Activated T-helper 17 cell treated with anti-CD3 and anti-CD28 coated beads, Interleukin-2, amount 50 U/mL, for 72 hours (primary cell): ENCODE data around the gene CFAP74. TPM values are rescaled to one million over a fixed set of nuclear protein-coding genes. Genes with fewer than 3 reads are reported as not detected.

Experiments
- ATAC-seq: fragments of 150-1000 bp; cut with Tn5 transposase; replicated peaks from 2 replicates; pipeline ENCODE4 v1.10.0; 2021; ENCODE audit warnings: mild to moderate bottlenecking, moderate library complexity
- H3K27ac Mint-ChIP-seq: one replicate; pipeline ENCODE4 v1.8.0; 2022; ENCODE audit warnings: mixed read lengths
- H3K27me3 Mint-ChIP-seq: one replicate; pipeline ENCODE4 v1.8.0; 2022; ENCODE audit warnings: mixed read lengths
- H3K36me3 Mint-ChIP-seq: one replicate; pipeline ENCODE4 v1.8.0; 2022; ENCODE audit warnings: low read depth, mild to moderate bottlenecking, mixed read lengths
- H3K4me1 Mint-ChIP-seq: one replicate; pipeline ENCODE4 v1.8.0; 2022; ENCODE audit warnings: mixed read lengths
- H3K4me3 Mint-ChIP-seq: one replicate; pipeline ENCODE4 v1.8.0; 2022; ENCODE audit warnings: mild to moderate bottlenecking, mixed read lengths
- H3K9me3 Mint-ChIP-seq: one replicate; pipeline ENCODE4 v1.8.0; 2022; ENCODE audit warnings: mixed read lengths
- total RNA-seq, 2 donors: library from RNA; stranded (reverse); gene quantifications; one replicate each; pipeline ENCODE4 v1.2.3, GENCODE V29; 2022

CFAP74 gene
- total RNA-seq, 2 donors from 2014 or later = not detected

DNA sequence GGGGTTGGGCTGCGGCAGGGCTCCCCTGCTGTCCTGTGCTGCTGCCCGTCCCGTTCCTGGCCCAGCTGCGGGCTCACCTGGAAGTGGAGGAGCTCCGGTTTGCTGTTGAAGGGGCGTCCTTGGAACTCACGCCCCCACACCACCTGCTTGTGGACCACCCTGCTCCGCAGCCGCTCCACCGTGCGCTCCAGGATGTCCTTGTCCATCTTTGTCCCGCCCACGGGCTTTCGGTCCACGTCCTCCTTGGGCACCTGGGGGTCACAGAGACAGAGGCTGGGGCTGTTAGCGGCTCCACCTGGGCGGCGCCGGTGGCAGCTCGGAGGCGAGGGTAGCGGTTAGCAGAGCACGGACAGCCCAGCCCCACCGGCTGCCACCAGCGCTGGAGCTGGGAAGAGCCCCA, 38.8 kb downstream of the CFAP74 start:
- Mint-ChIP-seq H3K27ac (no peak overlapping the region), H3K27me3 (peaks cover 18% of the 10 kb centered on the region), H3K4me3 (no peak overlapping the region), H3K36me3 (no peaks in the 10 kb centered on the region), H3K9me3 (no peaks in the 10 kb centered on the region), H3K4me1 (no peaks in the 10 kb centered on the region)
- no peak for ATAC-seq

DNA sequence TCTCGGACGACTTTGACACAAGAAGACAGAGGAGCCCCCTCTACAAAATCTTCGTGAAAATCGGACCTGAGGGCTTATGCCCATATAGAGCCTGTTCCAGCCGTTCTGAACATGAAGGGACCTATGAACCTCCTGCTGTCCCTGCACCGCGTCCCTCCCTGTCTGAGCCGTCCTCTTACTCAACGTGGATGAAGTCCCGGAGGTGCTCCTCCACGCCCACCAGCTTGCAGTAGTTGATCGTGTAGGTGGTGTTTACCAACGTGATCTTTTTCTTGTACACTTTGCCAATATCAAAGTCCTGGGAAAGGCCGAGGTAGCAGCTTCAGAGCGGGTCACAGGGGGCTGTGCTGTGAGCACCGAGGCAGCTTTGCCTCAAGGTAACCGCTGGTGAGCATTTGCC, 40.0 kb downstream of the CFAP74 start:
- Mint-ChIP-seq H3K4me1 (no peaks in the 10 kb centered on the region), H3K27me3 (peaks cover 18% of the 10 kb centered on the region), H3K9me3 (no peaks in the 10 kb centered on the region), H3K27ac (no peak overlapping the region), H3K36me3 (no peaks in the 10 kb centered on the region), H3K4me3 (no peak overlapping the region)
- no peak for ATAC-seq

DNA sequence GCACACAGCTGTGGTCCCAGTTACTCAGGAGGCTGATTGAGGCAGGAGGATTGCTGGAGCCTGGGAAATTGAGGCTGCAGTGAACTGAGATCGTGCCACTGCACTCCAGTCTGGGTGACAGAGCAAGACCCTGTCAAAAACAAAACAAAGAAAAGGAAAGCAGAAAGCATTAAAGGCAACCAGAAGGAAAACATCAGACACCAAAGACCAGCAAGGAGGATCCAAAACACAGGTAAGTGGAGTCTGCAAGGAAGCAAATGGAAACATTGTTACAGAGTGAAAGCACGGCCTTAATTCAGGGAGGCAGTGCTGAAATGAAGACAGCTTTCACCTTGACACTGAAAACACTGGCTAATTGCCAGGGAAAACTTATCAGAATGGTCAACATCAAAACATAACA, 40.8 kb downstream of the CFAP74 start:
- Mint-ChIP-seq H3K36me3 (no peaks in the 10 kb centered on the region), H3K9me3 (no peaks in the 10 kb centered on the region), H3K4me1 (no peaks in the 10 kb centered on the region), H3K4me3 (no peak overlapping the region), H3K27me3 (peaks cover 22% of the 10 kb centered on the region), H3K27ac (no peak overlapping the region)
- ATAC-seq = no peak

DNA sequence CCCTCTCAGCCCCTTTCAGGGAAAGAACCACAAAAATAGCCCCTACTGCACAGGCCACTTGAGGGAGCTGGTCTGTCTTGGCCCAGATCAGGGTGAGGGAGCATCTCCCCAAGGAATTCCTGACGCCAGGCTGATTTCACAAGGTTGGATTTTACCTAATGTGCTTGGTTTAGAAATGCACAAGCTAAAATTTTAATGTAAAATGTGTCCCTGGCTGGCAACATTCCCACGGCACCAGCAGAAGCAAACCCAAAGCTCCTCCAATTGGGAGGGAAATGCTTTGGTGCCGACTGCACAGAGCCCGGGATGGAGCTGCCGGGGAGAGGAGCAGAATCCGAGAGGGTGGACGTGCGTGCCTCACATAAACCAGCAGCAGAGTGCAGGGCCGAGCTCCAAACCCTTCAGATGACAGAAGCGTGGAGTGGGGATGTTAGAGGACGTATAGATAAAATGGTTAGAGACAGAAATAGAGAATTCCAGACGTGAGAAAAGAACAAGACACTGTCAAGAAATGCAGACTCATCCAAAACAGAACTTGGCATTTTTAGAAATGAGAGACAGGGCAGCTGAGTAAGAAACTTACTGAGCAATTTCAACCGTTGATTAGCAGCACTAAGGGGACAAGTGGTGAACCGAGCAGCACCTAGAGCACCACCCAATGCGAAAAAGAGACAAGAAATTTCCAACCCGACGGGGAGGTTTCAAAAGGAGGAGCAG, 42.9 kb downstream of the CFAP74 start:
- no peaks in the 10 kb centered on the region for H3K9me3 Mint-ChIP-seq
- no peak overlapping the region for H3K27ac Mint-ChIP-seq
- no peak for ATAC-seq
- no peaks in the 10 kb centered on the region for H3K36me3 Mint-ChIP-seq
- H3K4me1 Mint-ChIP-seq = no peaks in the 10 kb centered on the region
- H3K27me3 Mint-ChIP-seq = peaks cover 22% of the 10 kb centered on the region
- no peak overlapping the region for H3K4me3 Mint-ChIP-seq

DNA sequence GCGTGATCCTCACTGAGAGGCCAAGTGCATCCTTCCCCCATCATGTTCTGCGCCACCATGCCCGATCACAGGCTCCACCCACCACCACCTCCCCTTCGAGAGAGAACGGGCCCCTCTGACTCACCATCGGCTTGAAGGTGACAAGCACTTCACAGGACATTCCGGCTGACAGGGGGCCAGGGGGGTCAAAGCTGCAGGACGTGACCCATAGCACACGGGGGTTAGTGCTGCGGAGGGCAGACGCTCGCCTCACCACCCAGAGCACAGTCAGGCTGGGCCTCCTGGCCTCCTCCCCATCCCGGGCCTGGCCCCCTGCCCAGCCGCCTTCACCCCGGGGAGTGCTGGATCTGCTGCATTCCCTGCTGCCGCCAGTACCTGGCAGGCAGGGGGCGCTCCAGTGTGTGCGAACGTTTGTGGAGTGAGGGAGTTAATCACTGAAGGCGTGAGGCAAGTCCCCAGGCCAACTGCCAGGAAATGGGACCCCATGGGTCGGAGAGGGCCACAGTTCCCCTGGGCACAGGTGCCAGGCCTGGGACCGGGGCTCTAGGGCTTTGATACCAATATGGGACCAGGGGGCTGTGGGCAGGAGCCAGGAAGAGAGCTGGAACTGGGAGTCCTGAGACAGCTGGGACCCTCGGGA, 43.6 kb downstream of the CFAP74 start:
- Mint-ChIP-seq H3K36me3 (no peaks in the 10 kb centered on the region), H3K9me3 (no peaks in the 10 kb centered on the region), H3K27ac (no peak overlapping the region), H3K4me1 (no peaks in the 10 kb centered on the region), H3K4me3 (no peak overlapping the region), H3K27me3 (peaks cover 22% of the 10 kb centered on the region)
- peak; percentile 87 for ATAC-seq

DNA sequence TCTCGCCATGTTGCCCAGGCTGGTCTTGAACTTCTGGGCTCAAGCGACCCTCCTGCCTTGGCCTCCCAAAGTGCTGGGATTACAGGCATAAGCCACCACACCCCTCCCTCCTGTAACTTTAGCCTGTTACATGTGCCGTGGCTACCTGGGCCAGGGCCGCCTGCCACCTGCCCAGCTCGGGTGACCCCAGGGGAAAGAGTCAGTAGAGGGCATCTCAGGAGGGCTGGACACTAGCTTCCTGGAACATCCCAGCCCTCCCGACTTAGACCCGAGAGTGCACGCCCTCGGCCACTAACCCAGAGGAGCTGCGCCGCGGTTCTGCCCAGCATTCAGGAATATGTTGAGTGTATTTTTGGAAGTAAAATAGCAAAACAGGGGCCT, 44.1 kb downstream of the CFAP74 start:
- Mint-ChIP-seq H3K4me3 (no peak overlapping the region), H3K4me1 (no peaks in the 10 kb centered on the region), H3K9me3 (no peaks in the 10 kb centered on the region), H3K36me3 (no peaks in the 10 kb centered on the region), H3K27me3 (peaks cover 22% of the 10 kb centered on the region), H3K27ac (no peak overlapping the region)
- no peak for ATAC-seq

DNA sequence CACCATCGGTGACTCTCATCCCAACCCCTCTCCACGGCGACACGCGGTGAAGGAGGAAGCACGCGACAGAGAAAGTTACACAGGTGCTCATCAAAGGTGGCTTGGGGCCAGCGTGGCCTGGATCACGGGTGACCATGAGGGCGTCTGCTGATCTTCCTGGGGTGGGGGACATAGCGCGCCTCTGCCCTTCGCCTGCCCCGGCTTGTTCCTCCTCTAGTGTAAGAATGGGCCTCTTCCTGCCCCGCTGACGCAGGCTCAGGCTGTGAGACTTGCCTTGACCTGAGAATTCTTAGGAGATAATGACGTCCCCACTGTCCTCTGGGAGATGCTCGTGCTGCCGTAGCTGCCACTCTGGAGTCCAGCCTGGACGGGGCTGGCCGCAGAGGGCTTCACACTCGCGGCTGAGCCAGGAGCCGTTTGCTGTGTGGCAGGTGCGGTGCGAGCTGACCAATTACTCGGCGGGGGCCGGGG, 45.5 kb downstream of the CFAP74 start:
- no peak overlapping the region for H3K27ac Mint-ChIP-seq
- H3K4me1 Mint-ChIP-seq = no peaks in the 10 kb centered on the region
- peaks cover 22% of the 10 kb centered on the region for H3K27me3 Mint-ChIP-seq
- no peak for ATAC-seq
- H3K36me3 Mint-ChIP-seq = no peaks in the 10 kb centered on the region
- no peak overlapping the region for H3K4me3 Mint-ChIP-seq
- no peaks in the 10 kb centered on the region for H3K9me3 Mint-ChIP-seq

DNA sequence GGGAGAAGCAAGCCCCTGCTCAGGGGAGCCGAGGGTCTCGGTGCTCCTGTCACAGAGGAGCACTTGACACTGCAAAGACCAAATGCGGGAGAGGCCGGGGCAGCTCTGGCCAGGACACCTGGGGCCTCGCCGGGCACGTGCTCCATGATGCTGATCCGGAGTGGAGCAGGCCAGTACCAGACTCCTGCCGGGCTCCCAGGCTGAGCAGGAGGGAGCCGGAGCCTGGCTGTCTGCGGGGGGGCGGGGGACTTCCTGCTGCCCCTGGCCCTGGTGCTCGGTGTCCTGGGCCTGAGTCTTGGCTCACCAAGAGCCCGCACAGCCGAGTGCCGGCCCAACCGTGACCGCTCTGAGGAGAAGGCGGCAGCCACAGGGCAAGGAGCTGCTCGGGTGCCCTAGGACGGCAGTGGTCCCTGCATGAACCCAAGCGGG, 46.0 kb downstream of the CFAP74 start:
- no peak overlapping the region for H3K4me3 Mint-ChIP-seq
- no peak for ATAC-seq
- peaks cover 19% of the 10 kb centered on the region for H3K27me3 Mint-ChIP-seq
- no peak overlapping the region for H3K27ac Mint-ChIP-seq
- H3K36me3 Mint-ChIP-seq = no peaks in the 10 kb centered on the region
- H3K4me1 Mint-ChIP-seq = no peaks in the 10 kb centered on the region
- H3K9me3 Mint-ChIP-seq = no peaks in the 10 kb centered on the region

DNA sequence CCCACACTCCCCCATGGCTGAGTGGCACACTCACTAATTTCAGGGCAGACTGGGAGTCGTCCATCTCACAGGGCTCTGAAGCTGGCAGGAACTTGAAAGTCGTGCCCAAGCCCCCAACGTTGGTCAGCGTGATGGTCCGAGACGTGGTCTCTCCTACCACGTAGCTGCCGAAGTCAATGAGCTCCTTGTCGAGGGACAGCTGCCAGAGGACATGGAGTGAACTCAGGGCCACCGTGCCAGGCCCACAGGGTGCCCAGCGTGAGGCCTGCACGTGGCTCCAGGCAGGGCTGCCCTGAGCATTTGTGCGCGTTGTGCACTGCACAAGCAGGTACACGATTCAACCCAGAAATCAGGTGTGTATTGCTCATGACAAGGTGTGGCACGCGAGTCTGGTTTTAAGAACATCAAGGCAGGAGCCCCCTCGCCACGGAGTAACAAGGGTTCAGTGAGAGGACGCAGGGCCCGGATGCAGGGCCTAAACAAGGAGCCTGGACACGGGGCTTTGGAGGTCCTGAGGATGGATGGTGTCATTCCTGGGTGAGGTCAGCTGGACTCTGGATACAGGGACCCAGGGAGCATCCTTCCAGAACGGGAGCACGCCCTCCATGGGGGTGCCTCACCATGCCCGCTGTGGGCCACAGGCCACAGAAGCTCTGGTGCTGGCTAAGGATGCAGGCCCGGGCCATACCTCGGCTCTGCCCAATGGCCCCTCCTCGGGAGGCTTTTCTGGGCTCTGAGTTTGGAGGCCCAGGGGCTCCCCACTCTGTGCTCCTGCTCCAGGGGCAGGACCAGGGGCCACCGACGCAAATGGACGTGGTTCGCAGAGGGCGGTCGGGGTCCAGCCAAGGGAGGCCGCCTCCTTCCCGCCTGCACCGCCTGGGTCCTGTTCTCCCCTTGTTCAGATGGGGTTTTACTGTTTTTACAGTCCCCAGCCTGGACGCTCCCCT, 46.7 kb downstream of the CFAP74 start:
- no peaks in the 10 kb centered on the region for H3K36me3 Mint-ChIP-seq
- no peaks in the 10 kb centered on the region for H3K9me3 Mint-ChIP-seq
- no peak for ATAC-seq

DNA sequence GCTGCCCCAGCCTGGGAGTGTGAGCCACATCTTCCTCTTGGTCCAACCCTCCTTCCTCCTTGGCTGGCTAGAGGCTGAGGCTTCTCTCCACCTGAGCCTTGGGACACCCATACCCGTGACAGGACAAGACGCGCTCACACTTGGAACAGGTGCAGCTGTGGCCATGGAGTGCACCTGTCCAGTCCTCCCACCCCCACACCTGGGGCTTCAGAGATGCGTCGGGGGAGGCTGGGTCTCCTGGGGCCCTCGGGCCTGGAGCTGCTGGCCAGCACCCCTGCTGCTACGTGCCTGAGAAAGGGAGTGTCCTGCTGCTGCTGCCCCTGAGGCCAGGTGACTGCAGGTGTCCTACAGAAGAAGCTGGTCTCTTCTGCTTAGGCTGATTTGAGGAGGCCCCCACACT, 47.5 kb downstream of the CFAP74 start:
- H3K27me3 Mint-ChIP-seq = peaks cover 12% of the 10 kb centered on the region
- no peak overlapping the region for H3K4me3 Mint-ChIP-seq
- no peaks in the 10 kb centered on the region for H3K9me3 Mint-ChIP-seq
- ATAC-seq = no peak
- H3K36me3 Mint-ChIP-seq = no peaks in the 10 kb centered on the region
- peak overlapping the region; percentile 65 for H3K27ac Mint-ChIP-seq
- H3K4me1 Mint-ChIP-seq = no peaks in the 10 kb centered on the region

More for the DNA sequence above, 46.7 kb downstream of the CFAP74 start:
- Mint-ChIP-seq H3K27me3 (peaks cover 19% of the 10 kb centered on the region), H3K4me1 (no peaks in the 10 kb centered on the region), H3K4me3 (no peak overlapping the region), H3K27ac (no peak overlapping the region)

DNA sequence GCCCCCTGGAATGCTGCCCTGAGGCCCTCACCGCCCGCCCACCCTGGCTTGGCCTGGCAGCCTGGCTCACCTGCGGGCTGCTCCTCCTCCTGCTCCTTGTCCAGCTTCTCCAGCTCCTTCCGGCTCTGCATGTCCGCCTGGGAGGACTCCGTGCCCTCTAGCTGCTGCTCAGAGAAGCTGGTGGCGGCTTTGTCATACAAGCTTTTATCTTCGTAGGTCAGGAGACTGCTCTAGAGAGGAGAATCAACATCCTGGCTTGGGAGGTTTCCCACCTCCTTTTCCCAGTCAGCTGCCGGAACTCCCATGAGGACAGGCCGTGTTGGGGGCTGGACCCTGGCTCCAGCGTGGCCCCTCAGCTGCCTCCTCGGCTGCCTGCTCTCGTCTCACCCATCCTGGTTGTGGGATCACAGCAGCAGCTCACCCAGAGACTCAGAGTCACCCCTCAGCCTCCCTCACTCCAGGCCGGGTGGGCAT, 47.9 kb downstream of the CFAP74 start:
- Mint-ChIP-seq H3K9me3 (no peaks in the 10 kb centered on the region), H3K27ac (peak overlapping the region; percentile 65), H3K4me1 (no peaks in the 10 kb centered on the region), H3K27me3 (peaks cover 8% of the 10 kb centered on the region), H3K36me3 (no peaks in the 10 kb centered on the region), H3K4me3 (no peak overlapping the region)
- ATAC-seq = no peak

DNA sequence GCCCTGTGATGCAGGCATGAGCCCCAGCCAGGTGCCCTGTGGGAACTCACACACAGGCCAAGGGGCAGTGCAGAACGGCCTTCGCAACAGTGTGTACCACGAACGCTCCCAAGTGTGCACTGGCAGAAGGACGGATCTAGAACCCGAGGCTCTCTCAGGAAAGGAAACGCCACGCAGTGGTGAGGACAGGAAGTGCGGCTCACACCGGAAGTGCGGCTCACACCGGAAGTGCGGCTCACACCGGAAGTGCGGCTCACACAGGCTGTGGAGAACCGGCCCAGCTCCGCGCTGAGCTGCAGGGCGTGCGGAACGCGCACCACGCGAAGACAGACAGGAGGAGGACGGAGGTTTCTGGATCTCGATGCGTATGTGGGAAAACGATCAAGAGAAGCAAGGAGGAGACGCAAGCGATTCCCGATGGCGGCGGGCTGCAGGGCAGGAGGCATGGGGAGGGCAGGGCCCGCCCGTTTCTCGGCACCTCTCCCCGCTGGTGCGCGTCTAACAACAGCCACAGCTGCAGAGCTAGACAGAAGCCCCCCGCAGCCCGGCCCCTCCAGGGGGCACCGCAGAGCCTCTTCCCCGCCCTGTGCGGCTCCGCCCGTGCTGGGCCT, 48.6 kb downstream of the CFAP74 start:
- H3K4me1 Mint-ChIP-seq = no peaks in the 10 kb centered on the region
- H3K36me3 Mint-ChIP-seq = no peaks in the 10 kb centered on the region
- ATAC-seq = peak; percentile 45
- H3K27ac Mint-ChIP-seq = no peak overlapping the region
- no peak overlapping the region for H3K4me3 Mint-ChIP-seq
- peaks cover 7% of the 10 kb centered on the region for H3K27me3 Mint-ChIP-seq
- H3K9me3 Mint-ChIP-seq = no peaks in the 10 kb centered on the region

DNA sequence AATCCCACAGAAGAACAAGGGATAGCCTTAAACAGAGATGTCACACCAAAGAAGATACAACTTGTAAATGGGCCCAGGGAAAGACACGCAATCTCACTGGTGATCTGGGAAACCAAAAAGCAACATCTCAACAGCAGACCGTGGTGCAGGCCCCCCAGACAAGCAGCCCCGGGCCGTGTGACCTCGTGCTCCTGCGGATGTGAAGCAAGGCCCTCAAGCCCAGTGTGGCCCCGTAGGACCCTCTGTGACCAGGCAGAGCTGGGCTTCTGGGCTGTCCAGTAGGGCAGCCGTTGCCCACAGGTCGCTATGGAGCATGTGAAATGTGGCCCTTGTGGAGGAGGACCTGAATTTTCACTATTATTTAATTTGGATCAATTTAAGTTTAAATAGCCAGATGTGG, 49.6 kb downstream of the CFAP74 start:
- ATAC-seq = no peak
- Mint-ChIP-seq H3K36me3 (no peaks in the 10 kb centered on the region), H3K9me3 (no peaks in the 10 kb centered on the region), H3K27me3 (peaks cover 7% of the 10 kb centered on the region), H3K4me1 (no peaks in the 10 kb centered on the region), H3K4me3 (no peak overlapping the region), H3K27ac (no peak overlapping the region)

DNA sequence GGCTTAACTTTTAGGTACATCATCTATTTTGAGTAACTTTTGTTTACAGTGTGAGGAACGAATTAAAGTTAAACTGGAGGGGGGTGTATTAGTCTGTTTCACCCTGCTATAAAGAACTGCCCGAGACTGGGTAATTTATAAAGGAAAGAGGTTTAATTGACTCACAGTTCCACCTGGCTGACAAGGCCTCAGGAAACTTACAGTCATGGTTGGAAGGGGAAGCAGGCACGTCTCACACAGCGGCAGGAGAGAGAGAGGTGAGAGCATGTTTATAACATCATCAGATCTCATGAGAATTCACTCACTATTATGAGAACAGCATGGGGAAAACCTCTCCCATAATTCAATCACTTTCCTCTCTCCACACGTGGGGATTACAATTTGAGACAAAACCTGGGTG, 52.6 kb downstream of the CFAP74 start:
- Mint-ChIP-seq H3K36me3 (no peaks in the 10 kb centered on the region), H3K4me3 (no peak overlapping the region)

More for the DNA sequence above, 52.6 kb downstream of the CFAP74 start:
- no peak overlapping the region for H3K27ac Mint-ChIP-seq
- ATAC-seq = no peak
- H3K9me3 Mint-ChIP-seq = no peaks in the 10 kb centered on the region
- peaks cover 5% of the 10 kb centered on the region for H3K27me3 Mint-ChIP-seq
- H3K4me1 Mint-ChIP-seq = no peaks in the 10 kb centered on the region
